ENCODE data around the gene ZNF468.
"Not testable (repeated sequence)": the region's sequence is repeated elsewhere in the genome, so short reads cannot be mapped to it uniquely, and the experiment has no call there.

The ZNF468 gene

GRCh38 chr19:52825765-52826164 lies 31.7 kb downstream of the ZNF468 start:
- no peak for DNase-seq (ENCODE audit: low spot score)

DNA sequence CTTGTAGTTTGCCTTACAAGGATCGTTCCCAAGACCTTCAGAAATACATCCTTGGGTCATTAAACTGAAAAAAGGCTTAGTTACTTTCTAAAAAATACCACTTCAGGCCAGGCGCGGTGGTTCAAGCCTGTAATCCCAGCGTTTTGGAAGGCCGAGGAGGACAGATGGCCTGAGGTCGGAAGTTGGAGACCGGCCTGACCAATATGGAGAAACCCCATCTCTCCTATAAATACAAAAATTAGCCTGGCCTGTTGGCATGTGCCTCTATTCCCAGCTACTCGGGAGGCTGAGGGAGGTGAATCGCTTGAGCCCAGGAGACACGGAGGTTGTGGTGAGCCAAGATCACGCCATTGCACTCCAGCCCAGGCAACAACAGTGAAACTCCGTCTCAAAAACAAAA lies 33.7 kb downstream of the ZNF468 start:
- DNase-seq (ENCODE audit: low spot score) = no peak

- DNase-seq (ENCODE audit: low spot score) = peak; percentile 51
Observed at GRCh38 chr19:52821204-52821960, 36.0 kb downstream of the ZNF468 start, which contains the start of gene ZNF28. Gene ZNF28 (minus strand): TSS chr19:52821633. CDS start chr19:52817958, 3,675 bp downstream.

DNA sequence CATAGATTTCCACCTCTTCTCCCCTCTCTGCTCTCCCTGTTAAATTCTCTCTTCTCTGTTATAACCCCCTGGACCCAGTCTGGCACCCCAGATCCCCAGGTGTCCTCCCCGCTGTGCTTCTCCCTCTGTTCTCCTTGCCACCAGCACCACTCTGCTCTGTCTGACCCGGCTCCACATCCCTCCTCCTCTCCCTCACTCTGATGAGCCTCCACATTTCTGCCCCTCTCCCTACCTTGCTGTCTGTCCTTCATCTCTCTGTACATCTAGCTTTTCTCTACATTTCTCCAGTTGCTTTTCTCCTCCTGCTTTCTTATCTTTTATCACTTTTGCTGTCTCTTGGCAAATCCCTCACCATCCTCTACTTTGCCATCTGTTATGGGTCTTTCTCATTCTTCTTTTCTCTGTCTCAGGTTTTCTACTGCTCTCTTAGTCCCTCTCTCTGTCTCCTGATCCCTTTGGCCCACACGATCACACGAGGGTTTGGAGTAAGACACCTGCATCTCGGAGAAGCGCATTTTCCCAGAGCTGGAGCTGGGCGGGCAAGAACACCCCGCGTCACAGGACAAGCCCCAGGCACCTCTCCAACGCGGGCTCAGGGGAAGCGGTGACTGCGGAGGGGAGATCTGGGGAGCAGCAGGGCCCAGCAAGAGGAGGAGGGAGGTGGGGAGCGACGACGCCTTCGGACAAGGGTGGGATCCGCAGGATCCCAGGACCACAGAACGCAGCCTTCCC lies 36.8 kb downstream of the ZNF468 start:
- DNase-seq (ENCODE audit: low spot score) = not testable (repeated sequence)

GRCh38 chr19:52809801-52810200 lies 47.6 kb downstream of the ZNF468 start:
- no peak for DNase-seq (ENCODE audit: low spot score)

DNA sequence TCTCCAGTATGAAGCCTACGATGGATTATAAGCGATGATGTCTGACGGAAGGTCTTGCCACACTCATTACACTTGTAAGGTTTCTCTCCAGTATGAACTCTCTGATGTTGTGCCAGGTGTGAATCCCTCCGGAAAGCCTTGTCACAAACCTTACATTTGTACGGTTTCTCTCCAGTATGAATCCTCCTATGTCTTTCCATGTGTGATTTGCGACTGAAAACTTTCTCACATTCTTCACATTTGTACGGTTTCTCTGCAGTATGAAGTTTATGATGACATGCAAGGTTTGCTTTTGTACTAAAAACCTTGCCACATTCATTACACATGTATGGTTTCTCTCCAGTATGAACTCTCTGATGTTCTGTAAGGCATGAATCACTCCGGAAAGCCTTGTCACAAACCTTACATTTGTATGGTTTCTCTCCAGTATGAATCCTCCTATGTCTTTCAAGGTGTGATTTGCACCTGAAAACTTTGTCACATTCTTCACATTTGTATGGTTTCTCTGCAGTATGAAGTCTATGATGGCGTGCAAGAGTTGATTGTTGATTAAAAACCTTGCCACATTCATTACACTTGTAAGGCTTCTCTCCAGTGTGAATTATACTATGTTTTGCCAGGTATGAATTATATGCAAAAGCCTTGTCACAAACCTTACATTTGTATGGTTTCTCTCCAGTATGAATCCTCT lies 57.3 kb downstream of the ZNF468 start:
- DNase-seq (ENCODE audit: low spot score) = not testable (repeated sequence)

- no peak for DNase-seq (ENCODE audit: low spot score)
Observed at GRCh38 chr19:52789440-52789839, 68.0 kb downstream of the ZNF468 start.

All from CD4-positive, alpha-beta T cell treated with Interleukin-6 at 100 ng/mL for 8 hours (primary cell).